Esophagus (tissue), 2 donors: ENCODE data around the gene CELF1. TPM values are rescaled to one million over a fixed set of nuclear protein-coding genes. Genes with fewer than 3 reads are reported as not detected.

Experiments used
- H3K27ac ChIP-seq, 2 donors: one replicate each; pipeline ENCODE4 v1.5.1; 2013; ENCODE audit warnings: low read depth in 2 of 2, mild to moderate bottlenecking in 2 of 2, inconsistent platforms in 1 of 2, low read length in 1 of 2, moderate library complexity in 1 of 2
- H3K27me3 ChIP-seq, 2 donors: one replicate each; pipeline ENCODE4 v1.6.1; 2013; ENCODE audit warnings: low read length in 2 of 2, control low read depth in 1 of 2, mild to moderate bottlenecking in 1 of 2; ENCODE audit not compliant: insufficient read depth in 2 of 2, control insufficient read depth in 1 of 2
- H3K36me3 ChIP-seq, 2 donors: one replicate each; pipeline ENCODE4 v1.6.1; 2013; ENCODE audit warnings: low read length in 1 of 2; ENCODE audit not compliant: control insufficient read depth in 2 of 2, insufficient read depth in 2 of 2
- H3K4me1 ChIP-seq, 2 donors: one replicate each; pipeline ENCODE4 v1.6.1; 2013; ENCODE audit warnings: low read length in 1 of 2; ENCODE audit not compliant: control insufficient read depth in 2 of 2, insufficient read depth in 2 of 2
- H3K4me3 ChIP-seq, 2 donors: one replicate each; pipeline ENCODE4 v1.5.1; 2013; ENCODE audit warnings: low read length in 2 of 2, mild to moderate bottlenecking in 2 of 2, low read depth in 1 of 2, moderate library complexity in 1 of 2
- H3K9me3 ChIP-seq, 2 donors: one replicate each; pipeline ENCODE4 v1.6.1; 2013; ENCODE audit warnings: mild to moderate bottlenecking in 2 of 2, low read depth in 1 of 2, low read length in 1 of 2, moderate library complexity in 1 of 2; ENCODE audit not compliant: control insufficient read depth in 2 of 2, insufficient read depth in 1 of 2
- WGBS, 2 donors: extraction: QIAGEN DNeasy Blood & Tissue Kit; methylation state at CpG; one replicate each; pipeline ENCODE4 v1.1.7; 2013; 5-methylcytosine and 5-hydroxymethylcytosine counted together
- polyA plus RNA-seq, 2 donors: library from polyadenylated mRNA; stranded (reverse); fragments of 200-250 nt; gene quantifications; one replicate each; pipeline ENCODE4 v1.2.3, GENCODE V29; 2013
- donor health status: healthy with polysubstance abuse.
- donor health status: Bipolar disorder and iron deficiency.

Gene CELF1
- polyA plus RNA-seq, result 10 to 100 TPM; 18.7 to 24.7 TPM

GRCh38 chr11:47552566-47553405 lies at the start of gene CELF1:
TSS of gene CELF1 (minus strand) at chr11:47553132. CDS start at chr11:47499523, 53,609 bp downstream.
- WGBS, 2 donors, result 0 to 1% methylated on average over 54 to 89 of the region's 89 CpGs
- Histone ChIP-seq H3K4me3 (peak within 1 kb of the TSS; percentile 97 to 98), H3K4me1 (no peaks in the 10 kb centered on the region), H3K27ac (peak within 1 kb of the TSS; percentile 81 to 93), H3K36me3 (no peaks in the 10 kb centered on the region), H3K27me3 (no peaks in the 10 kb centered on the region), H3K9me3 (no peaks in the 10 kb centered on the region)

- WGBS, 2 donors, result 75 to 82% methylated on average over 4 of the region's 4 CpGs
- H3K27ac ChIP-seq, result no peak overlapping the region
- H3K4me1 ChIP-seq, result no peaks in the 10 kb centered on the region
Measured at GRCh38 chr11:47599902-47600301, 47.0 kb upstream of the CELF1 start.

GRCh38 chr11:47595967-47596366 lies 43.0 kb upstream of the CELF1 start:
- Histone ChIP-seq H3K4me1 (peaks cover 3 to 4% of the 10 kb centered on the region in 2 donors), H3K9me3 (peaks cover 0 to 3% of the 10 kb centered on the region in 2 donors), H3K27me3 (peaks cover 0 to 9% of the 10 kb centered on the region in 2 donors), H3K27ac (no peak overlapping the region), H3K36me3 (no peaks in the 10 kb centered on the region), H3K4me3 (no peak overlapping the region)
- 100% methylated on average over 1 of the region's 1 CpG for WGBS, 2 donors

More at GRCh38 chr11:47599902-47600301, 47.0 kb upstream of the CELF1 start:
- Histone ChIP-seq H3K9me3 (peaks cover 0 to 3% of the 10 kb centered on the region in 2 donors), H3K36me3 (no peaks in the 10 kb centered on the region), H3K4me3 (no peak overlapping the region), H3K27me3 (no peaks in the 10 kb centered on the region)

- Histone ChIP-seq H3K36me3 (no peaks in the 10 kb centered on the region), H3K27ac (no peak overlapping the region), H3K9me3 (peaks cover 1 to 3% of the 10 kb centered on the region in 2 donors), H3K4me3 (no peak overlapping the region), H3K4me1 (peaks cover 4 to 5% of the 10 kb centered on the region in 2 donors), H3K27me3 (peaks cover 0 to 10% of the 10 kb centered on the region in 2 donors)
- 68 to 72% methylated on average over 7 of the region's 7 CpGs for WGBS, 2 donors
Measured at GRCh38 chr11:47595029-47595428, 42.1 kb upstream of the CELF1 start.

GRCh38 chr11:47593934-47594855 lies 41.3 kb upstream of the CELF1 start, which contains the start of gene C1QTNF4:
TSS of gene C1QTNF4 (minus strand) at chr11:47594411. CDS start at chr11:47590810, 3,601 bp downstream.
- Histone ChIP-seq H3K27ac (no peak within 1 kb of the TSS), H3K4me3 (peak within 1 kb of the TSS in 1 of 2 donors; percentile 40), H3K9me3 (peaks cover 3 to 5% of the 10 kb centered on the region in 2 donors), H3K27me3 (peaks cover 0 to 15% of the 10 kb centered on the region in 2 donors), H3K4me1 (peaks cover 4 to 5% of the 10 kb centered on the region in 2 donors), H3K36me3 (no peaks in the 10 kb centered on the region)
- WGBS, 2 donors, result 2 to 4% methylated on average over 47 to 48 of the region's 48 CpGs

GRCh38 chr11:47593492-47593933 lies 40.6 kb upstream of the CELF1 start:
- Histone ChIP-seq H3K4me1 (peaks cover 4 to 5% of the 10 kb centered on the region in 2 donors), H3K9me3 (peaks cover 3 to 5% of the 10 kb centered on the region in 2 donors), H3K27ac (no peak overlapping the region), H3K4me3 (peak overlapping the region in 1 of 2 donors; percentile 40), H3K36me3 (no peaks in the 10 kb centered on the region), H3K27me3 (peaks cover 0 to 15% of the 10 kb centered on the region in 2 donors)
- 10 to 12% methylated on average over 6 of the region's 6 CpGs for WGBS, 2 donors

GRCh38 chr11:47592970-47593369 lies 40.0 kb upstream of the CELF1 start:
- peaks cover 4 to 5% of the 10 kb centered on the region in 2 donors for H3K4me1 ChIP-seq
- H3K9me3 ChIP-seq, result peaks cover 3 to 5% of the 10 kb centered on the region in 2 donors
- 70 to 73% methylated on average over 2 of the region's 2 CpGs for WGBS, 2 donors
- no peak overlapping the region for H3K27ac ChIP-seq
- no peak overlapping the region for H3K4me3 ChIP-seq
- H3K36me3 ChIP-seq, result peaks cover 0 to under 1% of the 10 kb centered on the region in 2 donors
- peaks cover 0 to 15% of the 10 kb centered on the region in 2 donors for H3K27me3 ChIP-seq

GRCh38 chr11:47592251-47592650 lies 39.3 kb upstream of the CELF1 start:
- Histone ChIP-seq H3K9me3 (peaks cover 0 to 5% of the 10 kb centered on the region in 2 donors), H3K4me1 (peaks cover 4 to 5% of the 10 kb centered on the region in 2 donors), H3K4me3 (no peak overlapping the region), H3K27ac (no peak overlapping the region), H3K36me3 (peaks cover 0 to 4% of the 10 kb centered on the region in 2 donors), H3K27me3 (peaks cover 0 to 15% of the 10 kb centered on the region in 2 donors)
- 68 to 73% methylated on average over 4 of the region's 4 CpGs for WGBS, 2 donors

GRCh38 chr11:47591764-47592163 lies 38.8 kb upstream of the CELF1 start:
- H3K27me3 ChIP-seq, result peaks cover 0 to 15% of the 10 kb centered on the region in 2 donors
- no peak overlapping the region for H3K27ac ChIP-seq
- H3K4me1 ChIP-seq, result peaks cover 4 to 8% of the 10 kb centered on the region in 2 donors
- H3K9me3 ChIP-seq, result peaks cover 0 to 5% of the 10 kb centered on the region in 2 donors
- no peak overlapping the region for H3K4me3 ChIP-seq
- H3K36me3 ChIP-seq, result peaks cover 0 to 4% of the 10 kb centered on the region in 2 donors
- WGBS, 2 donors, result 50 to 66% methylated on average over 7 of the region's 7 CpGs
